Measurements from ENCODE around the gene STARD7. TPM values are rescaled to one million over a fixed set of nuclear protein-coding genes. Genes with fewer than 3 reads are reported as not detected.

STARD7 gene
- total RNA-seq, 1 donor from 2014 or later = 100 TPM

DNA sequence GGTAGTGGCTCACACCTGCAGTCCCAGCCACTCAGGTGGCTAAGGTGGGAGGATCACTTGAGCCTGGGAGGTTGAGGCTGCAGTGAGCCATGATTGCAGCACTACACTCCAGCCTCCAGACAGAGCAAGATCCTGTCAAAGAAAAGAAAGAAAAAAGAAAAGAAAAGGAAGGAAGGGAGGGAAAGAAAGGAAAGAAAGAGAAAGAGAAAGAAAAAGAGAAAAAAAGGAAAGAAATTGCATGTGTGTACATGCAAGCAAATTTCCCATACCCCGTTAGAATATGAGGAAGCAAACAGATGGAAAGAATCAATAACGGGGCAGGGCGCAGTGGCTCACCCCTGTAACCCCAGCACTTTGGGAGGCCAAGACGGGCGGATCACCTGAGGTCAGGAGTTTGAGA, 39.3 kb upstream of the STARD7 start:
- TF ChIP-seq, protein P1, sequence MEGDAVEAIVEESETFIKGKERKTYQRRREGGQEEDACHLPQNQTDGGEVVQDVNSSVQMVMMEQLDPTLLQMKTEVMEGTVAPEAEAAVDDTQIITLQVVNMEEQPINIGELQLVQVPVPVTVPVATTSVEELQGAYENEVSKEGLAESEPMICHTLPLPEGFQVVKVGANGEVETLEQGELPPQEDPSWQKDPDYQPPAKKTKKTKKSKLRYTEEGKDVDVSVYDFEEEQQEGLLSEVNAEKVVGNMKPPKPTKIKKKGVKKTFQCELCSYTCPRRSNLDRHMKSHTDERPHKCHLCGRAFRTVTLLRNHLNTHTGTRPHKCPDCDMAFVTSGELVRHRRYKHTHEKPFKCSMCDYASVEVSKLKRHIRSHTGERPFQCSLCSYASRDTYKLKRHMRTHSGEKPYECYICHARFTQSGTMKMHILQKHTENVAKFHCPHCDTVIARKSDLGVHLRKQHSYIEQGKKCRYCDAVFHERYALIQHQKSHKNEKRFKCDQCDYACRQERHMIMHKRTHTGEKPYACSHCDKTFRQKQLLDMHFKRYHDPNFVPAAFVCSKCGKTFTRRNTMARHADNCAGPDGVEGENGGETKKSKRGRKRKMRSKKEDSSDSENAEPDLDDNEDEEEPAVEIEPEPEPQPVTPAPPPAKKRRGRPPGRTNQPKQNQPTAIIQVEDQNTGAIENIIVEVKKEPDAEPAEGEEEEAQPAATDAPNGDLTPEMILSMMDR (IDR thresholded peaks at IDR 0.05; ENCODE audit: partially characterized antibody, unreplicated experiment) = no peak

GRCh38 chr2:96247009-96247408, 38.4 kb upstream of the STARD7 start:
- Mint-ChIP-seq H3K36me3 (ENCODE audit: unreplicated experiment) (no peaks in the 10 kb centered on the region), H3K27me3 (ENCODE audit: unreplicated experiment) (peaks cover 3% of the 10 kb centered on the region), H3K4me1 (ENCODE audit: low read depth, unreplicated experiment) (peaks cover 10% of the 10 kb centered on the region), H3K9me3 (ENCODE audit: unreplicated experiment) (peaks cover 9% of the 10 kb centered on the region), H3K4me3 (ENCODE audit: unreplicated experiment) (no peak overlapping the region), H3K27ac (ENCODE audit: unreplicated experiment) (no peak overlapping the region)
- DNase-seq = no peak
- TF ChIP-seq, protein P1 (IDR thresholded peaks at IDR 0.05; ENCODE audit: partially characterized antibody, unreplicated experiment) = no peak

More for the DNA sequence above, 39.3 kb upstream of the STARD7 start:
- DNase-seq = no peak
- Mint-ChIP-seq H3K4me3 (ENCODE audit: unreplicated experiment) (no peak overlapping the region), H3K27ac (ENCODE audit: unreplicated experiment) (peak overlapping the region; percentile 7), H3K9me3 (ENCODE audit: unreplicated experiment) (peaks cover 9% of the 10 kb centered on the region), H3K36me3 (ENCODE audit: unreplicated experiment) (no peaks in the 10 kb centered on the region), H3K4me1 (ENCODE audit: low read depth, unreplicated experiment) (peaks cover 10% of the 10 kb centered on the region), H3K27me3 (ENCODE audit: unreplicated experiment) (peaks cover 3% of the 10 kb centered on the region)

DNA sequence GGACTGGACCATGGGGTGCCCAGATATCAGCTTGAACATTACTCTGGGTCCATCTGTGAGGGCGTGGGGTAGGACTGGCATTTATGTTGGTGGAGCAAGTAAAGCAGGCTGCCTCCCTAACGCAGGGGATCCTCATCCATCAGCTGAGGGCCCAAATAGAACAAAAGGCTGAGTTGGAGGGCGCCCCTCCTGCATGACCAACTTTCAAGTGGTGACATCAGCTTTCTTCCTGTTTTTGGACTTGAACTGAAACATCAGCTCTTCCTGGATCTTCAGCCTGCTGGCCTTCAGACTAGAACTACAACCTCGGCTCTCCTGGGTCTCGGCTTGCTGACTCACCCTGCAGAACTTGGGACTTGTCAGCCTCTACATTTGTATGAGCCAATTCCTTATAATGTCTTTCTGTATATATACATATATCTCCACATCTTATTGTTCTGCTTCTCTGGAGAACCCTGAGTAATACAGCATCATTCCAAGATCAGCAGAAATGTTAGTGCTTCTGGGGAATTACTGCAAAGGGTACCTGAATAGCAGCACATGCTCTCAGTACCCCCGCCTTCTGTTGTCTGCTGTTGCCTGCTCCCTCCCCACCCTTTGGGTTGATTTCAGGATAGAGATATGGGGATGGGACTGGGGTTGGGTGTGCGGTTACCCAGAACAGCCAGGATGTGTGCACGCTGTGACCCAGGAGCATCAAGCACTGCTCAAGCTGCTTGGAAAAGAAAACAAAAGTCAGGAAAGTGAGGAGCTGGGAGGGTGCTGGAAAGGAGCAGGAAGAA, 37.2 kb upstream of the STARD7 start:
- TF ChIP-seq, protein P1 (IDR thresholded peaks at IDR 0.05; ENCODE audit: partially characterized antibody, unreplicated experiment) = no peak
- DNase-seq = no peak
- no peaks in the 10 kb centered on the region for H3K36me3 Mint-ChIP-seq (ENCODE audit: unreplicated experiment)
- no peak overlapping the region for H3K4me3 Mint-ChIP-seq (ENCODE audit: unreplicated experiment)
- no peak overlapping the region for H3K27ac Mint-ChIP-seq (ENCODE audit: unreplicated experiment)
- peaks cover 9% of the 10 kb centered on the region for H3K9me3 Mint-ChIP-seq (ENCODE audit: unreplicated experiment)
- H3K27me3 Mint-ChIP-seq (ENCODE audit: unreplicated experiment) = peaks cover 3% of the 10 kb centered on the region
- peaks cover 10% of the 10 kb centered on the region for H3K4me1 Mint-ChIP-seq (ENCODE audit: low read depth, unreplicated experiment)

- TF ChIP-seq, protein P1 (IDR thresholded peaks at IDR 0.05; ENCODE audit: partially characterized antibody, unreplicated experiment) = no peak
- Mint-ChIP-seq H3K9me3 (ENCODE audit: unreplicated experiment) (peaks cover 4% of the 10 kb centered on the region), H3K27ac (ENCODE audit: unreplicated experiment) (no peak overlapping the region), H3K4me1 (ENCODE audit: low read depth, unreplicated experiment) (peaks cover 11% of the 10 kb centered on the region), H3K36me3 (ENCODE audit: unreplicated experiment) (no peaks in the 10 kb centered on the region), H3K4me3 (ENCODE audit: unreplicated experiment) (no peak overlapping the region), H3K27me3 (ENCODE audit: unreplicated experiment) (peaks cover 2% of the 10 kb centered on the region)
- no peak for DNase-seq
These were observed 35.2 kb upstream of the STARD7 start for GRCh38 chr2:96243843-96244242.

- TF ChIP-seq, protein P1 (IDR thresholded peaks at IDR 0.05; ENCODE audit: partially characterized antibody, unreplicated experiment) = no peak
- Mint-ChIP-seq H3K27ac (ENCODE audit: unreplicated experiment) (no peak overlapping the region), H3K4me3 (ENCODE audit: unreplicated experiment) (no peak overlapping the region), H3K9me3 (ENCODE audit: unreplicated experiment) (peaks cover 4% of the 10 kb centered on the region), H3K36me3 (ENCODE audit: unreplicated experiment) (no peaks in the 10 kb centered on the region), H3K27me3 (ENCODE audit: unreplicated experiment) (peaks cover 5% of the 10 kb centered on the region), H3K4me1 (ENCODE audit: low read depth, unreplicated experiment) (peaks cover 6% of the 10 kb centered on the region)
- DNase-seq = no peak
These were observed 33.4 kb upstream of the STARD7 start for GRCh38 chr2:96241900-96242611.
